Stimulated activated CD8-positive, alpha-beta memory T cell treated with anti-CD3 and anti-CD28 coated beads, Interleukin-15, amount 100 ng/mL, for 4 hours (primary cell): ENCODE results near the gene FAM219A.
A peak's percentile ranks its signal among the peaks of the same experiment; 100 is the strongest.
"Not testable (repeated sequence)": the region's sequence is repeated elsewhere in the genome, so short reads cannot be mapped to it uniquely, and the experiment has no call there.

Experiments
- DNase-seq, 2 donors: peaks; one replicate each; pipeline ENCODE4 v3.0.0-alpha.2; 2020; ENCODE audit warnings: low read depth in 2 of 2

FAM219A gene

GRCh38 chr9:34376596-34377403 lies 81.6 kb downstream of the FAM219A start, which contains the start of gene MYORG:
MYORG (minus strand) TSS chr9:34376898; CDS start chr9:34372943, 3,955 bp downstream.
- DNase-seq, result peak; percentile 93 to 94

DNA sequence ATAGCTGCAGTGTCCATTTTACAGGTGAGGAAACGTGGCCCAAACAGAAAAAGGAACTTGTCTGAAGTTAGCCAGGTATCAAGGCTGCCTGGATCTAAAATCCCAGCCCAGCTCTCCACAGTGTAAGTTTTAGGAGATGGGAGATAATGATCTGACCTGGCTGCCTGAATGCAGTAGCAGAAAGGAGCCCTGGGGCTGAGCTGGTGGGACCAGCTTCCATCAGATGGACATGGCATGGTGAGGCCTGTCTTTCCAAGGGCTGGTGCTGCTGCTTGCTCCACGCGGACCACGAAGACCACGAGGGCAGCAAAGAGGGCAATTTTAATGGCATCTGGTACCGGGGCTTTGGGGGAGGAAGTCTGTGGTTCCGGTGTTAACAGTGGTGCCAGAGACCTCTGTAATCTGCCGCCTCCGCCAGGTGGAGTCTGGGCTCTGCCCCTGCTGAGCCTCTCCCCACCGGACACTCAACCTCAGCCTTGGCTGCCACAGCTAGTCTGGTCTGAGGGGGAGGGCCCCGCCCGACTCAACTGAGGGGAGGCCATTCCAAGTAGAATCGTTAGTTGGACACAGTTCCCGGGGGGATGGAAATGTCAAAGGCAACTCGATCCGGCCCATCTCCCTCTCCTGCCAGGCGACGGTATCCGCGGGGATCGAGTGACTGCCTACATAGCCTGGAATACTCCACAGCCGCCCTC lies 82.3 kb downstream of the FAM219A start:
- no peak for DNase-seq

DNA sequence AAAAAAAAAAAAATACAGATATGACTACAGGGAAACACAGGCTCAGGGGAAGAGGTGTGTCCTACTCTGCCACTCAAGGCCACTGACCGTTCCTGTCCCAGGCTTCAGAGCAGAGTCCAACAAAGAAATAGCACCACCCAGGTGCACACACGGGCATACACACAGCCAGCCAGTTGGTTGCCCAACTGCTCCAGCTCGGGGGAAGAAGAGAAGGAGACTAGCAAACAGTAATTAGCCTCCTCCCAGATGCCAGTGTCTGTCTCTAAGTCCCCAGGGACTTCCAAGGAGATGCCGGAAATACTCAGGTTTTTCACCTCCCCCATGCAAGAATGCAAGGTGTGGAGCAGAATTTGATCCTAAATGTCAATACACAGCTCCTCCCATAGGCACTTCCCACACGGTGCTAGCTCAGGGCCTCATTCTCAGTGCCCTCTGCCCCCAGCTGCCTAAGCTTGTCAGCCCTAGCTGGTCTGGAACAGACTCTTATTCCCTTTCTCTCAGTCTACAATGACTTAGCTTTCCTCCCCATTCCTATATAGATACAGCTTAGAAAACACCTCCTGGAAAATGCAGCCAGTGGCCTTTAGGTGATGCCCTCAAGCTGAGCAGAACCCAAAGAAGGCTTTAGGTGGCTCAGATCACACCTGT lies 83.3 kb downstream of the FAM219A start:
- no peak for DNase-seq

DNA sequence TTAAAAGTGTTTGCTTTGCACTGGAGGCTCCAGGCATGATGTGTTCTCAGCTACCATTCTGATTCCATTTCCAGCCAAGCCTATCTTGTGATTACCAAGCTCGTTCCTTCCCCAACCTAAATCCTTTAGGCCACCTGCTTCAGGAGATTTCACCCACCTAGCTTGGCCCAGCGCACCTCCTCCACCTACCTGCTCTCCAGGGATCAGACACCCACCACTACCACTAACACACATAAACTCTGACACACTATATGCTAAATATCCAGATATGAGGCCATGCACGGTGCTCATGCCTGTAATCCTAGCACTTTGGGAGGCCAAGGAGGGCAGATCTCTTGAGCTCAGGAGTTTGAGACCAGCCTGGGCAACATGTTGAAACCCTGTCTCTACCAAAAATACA lies 84.0 kb downstream of the FAM219A start:
- no peak for DNase-seq

GRCh38 chr9:34373749-34374148 lies 84.6 kb downstream of the FAM219A start:
- DNase-seq, result no peak

DNA sequence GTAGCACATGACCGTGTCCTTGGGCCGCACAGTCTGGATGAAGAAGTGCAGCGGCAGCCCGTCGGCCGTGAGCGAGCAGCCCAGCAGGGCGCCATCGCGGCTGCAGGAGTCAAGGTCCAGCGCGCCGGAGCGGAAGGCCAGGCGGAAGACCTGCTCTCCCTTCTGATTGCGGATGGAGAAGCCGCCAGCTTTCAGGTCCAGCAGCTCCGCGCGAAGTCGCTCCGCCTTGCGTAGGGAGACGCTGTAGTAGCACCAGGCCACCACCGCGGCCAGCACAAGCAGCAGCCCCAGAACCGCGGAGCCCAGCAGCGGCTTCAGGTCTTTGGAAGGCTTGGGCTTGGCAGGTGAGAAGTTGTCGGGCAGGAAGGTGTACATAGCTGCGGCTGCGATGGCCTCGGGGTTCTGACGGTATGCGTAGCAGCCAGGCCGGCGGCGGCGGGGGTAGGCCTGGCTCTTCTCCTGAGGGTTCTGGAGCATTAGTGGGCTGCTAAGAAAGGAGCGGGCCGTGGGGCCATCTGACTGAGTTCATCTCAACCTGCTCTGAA lies 85.8 kb downstream of the FAM219A start:
- no peak for DNase-seq

DNA sequence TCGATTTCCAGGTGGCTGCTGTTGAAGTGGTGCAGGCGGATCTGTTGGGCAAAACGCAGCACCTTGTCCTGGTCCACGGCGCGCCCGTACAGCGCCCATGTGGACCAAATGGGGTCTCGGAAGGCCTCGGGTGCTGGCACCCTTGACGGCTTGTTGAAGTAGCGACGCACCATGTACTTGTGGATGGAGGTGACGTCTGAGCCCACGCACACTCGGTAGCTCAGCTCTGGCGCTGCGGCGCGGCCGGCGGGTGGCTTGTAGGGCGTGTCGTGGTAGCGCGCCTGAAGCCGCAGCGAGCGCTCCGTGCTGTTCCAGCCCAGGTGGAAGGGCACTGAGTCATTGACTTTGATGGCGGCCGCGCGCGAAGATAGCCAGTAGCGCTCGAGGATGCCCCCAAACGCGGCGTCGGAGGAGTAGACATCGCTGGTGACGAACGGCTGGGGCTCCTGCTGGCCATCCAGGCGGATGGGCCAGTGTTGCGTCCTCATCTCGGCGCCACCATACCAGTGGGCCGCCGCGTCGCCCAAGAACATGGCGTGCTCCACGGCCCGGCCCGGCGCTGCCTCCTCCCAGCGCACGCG lies 86.4 kb downstream of the FAM219A start:
- DNase-seq, result no peak

DNA sequence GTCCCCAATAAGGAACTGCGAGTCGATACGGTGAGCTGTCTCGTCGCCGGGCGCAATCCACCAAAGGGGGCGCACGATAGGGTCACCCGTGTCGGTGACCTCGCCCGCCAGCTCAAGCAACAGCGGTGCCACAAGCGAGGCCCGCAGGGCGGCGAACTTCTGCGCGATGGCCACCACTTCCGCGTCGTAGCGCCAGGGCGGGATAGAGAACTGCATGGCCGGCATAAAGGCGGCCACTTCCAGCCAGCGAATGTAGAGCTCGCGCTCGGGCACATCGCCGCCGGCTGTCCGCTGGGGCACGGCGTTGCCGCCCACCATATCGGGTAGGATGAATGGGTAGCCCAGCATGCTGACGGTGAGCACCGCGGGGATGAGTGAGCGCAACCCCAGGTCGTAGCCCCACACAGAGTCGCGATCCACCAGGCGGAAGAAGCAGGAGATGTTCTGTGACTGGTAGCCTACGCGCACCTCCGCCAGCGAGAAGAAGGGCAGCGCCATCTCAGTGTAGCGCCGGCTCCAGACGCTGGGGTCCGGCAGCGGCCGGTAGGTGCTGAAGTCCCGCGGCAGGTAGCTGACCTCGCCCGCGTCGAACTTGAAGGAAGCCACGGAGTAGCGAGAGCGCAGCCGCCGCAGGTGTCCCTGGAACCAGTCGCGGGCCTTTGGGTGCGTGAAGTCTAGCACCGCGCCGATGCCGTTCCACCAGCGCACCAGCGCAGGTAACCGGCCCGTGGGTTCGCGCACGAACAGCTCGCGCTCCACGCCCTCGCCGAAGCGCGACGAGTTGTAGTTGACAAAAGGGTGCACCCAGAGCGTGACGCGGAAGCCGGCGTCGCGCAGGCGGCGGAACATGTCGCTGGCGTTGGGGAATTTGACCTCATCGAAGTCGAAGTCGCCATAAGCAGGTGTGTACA lies 87.1 kb downstream of the FAM219A start:
- no peak for DNase-seq

GRCh38 chr9:34370335-34370969 lies 87.9 kb downstream of the FAM219A start:
- DNase-seq, result no peak

GRCh38 chr9:34369636-34370035 lies 88.7 kb downstream of the FAM219A start:
- DNase-seq, result no peak

DNA sequence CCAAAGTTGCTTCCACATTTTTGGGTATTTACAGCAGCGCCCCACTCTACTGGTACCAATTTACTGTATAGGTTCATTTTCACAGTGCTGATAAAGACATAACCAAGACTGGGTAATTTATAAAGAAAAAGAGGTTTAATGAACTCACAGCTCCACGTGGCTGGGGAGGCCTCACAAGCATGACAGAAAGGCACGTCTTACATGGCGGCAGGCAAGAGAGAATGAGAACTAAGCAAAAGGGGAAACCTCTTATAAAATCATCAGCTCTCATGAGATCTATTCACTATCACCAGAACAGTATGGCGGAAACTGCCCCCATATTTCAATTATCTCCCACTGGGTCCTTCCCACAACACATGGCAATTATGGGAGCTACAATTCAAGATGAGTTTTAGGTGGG lies 89.6 kb downstream of the FAM219A start:
- DNase-seq, result not testable (repeated sequence)

- not testable (repeated sequence) for DNase-seq
These were observed 90.5 kb downstream of the FAM219A start for GRCh38 chr9:34367751-34368410.

GRCh38 chr9:34366365-34366764 lies 92.0 kb downstream of the FAM219A start:
- no peak for DNase-seq

DNA sequence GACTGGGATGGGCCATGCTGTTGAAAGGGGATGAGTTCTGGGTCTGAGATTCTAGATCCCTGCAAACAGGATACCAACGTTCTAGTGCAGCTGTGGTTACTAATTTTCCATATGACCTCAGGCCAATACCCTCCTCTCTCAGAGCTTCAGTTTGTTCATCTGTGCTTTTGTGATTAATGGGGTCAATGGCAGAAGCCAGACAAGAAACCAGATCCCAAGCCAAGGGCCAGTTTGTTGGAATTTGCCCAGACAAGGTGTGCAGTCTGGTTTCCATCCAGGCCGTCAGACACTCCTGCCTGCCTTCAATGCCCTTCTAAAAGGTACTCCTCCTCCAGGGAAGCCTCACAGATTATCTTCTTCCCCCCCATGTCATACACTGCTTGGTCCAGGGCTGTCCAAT lies 93.1 kb downstream of the FAM219A start:
- DNase-seq, result no peak

DNA sequence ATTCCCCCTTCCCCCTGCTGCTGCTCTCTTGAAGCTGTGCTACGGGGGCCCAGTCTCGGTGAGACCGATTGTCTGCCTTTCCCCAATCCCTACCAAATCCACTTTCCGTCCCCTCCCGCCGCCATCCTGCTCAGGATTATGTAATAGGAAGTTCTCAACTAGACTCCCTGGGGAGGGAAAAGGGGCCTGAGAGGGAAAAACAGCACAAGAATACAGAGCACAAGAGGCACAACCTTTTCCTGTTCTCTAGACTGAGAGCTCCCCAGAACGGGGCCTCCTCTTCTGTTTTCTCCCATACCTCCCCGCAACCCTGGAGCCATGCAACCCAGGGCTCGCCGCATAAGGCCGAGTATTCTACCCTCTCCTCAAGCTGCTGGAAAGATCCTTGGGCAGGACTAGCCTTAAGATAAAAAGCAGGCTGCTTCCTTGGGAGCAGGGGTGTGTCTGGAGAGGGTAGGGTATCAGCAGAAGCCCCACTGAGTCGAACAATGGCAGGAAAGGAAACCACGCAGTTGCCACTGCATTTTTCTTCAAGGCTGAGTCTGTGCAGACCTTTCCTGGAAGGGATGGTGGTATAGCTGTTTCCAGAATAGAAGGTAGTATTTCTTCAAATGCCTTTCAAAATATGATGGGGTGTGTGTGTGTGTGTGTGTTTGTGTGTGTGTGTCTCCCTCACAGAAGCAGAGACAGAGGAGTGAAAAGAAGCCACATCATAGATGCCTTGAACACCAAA lies 94.6 kb downstream of the FAM219A start:
- no peak for DNase-seq

- no peak for DNase-seq
These were observed 95.7 kb downstream of the FAM219A start for GRCh38 chr9:34362614-34363214.

DNA sequence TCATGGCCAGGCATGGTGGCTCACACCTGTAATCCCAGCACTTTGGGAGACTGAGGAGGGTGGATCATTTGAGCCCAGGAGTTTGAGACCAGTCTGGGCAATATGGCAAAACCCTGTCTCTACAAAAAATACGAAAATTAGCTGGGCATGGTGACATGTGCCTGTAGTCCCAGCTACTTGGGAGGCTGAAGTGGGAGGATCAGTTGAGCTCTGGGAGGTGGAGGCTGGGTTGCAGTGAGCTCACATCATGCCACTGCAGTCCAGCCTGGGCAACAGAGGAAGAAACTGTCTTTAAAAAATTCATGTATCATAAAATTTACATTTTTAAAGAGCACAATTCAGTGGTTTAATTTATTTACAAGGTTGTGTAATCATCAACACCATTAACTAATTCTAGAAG lies 105.4 kb downstream of the FAM219A start:
- not testable (repeated sequence) for DNase-seq

- DNase-seq, result not testable (repeated sequence)
These were observed 106.2 kb downstream of the FAM219A start for GRCh38 chr9:34352122-34352652.
